H1 (cell line): ENCODE results near the gene CERCAM. TPM values are rescaled to one million over a fixed set of nuclear protein-coding genes. Genes with fewer than 3 reads are reported as not detected.

Experiments used
- CTCF ChIA-PET: fragments of 300-600 bp; sonication (Branson Sonifier 250); formaldehyde crosslinking; loops from one replicate; lab custom pipeline; 2021; ENCODE audit not compliant: partially characterized antibody; lab: Charles Lee
- POLR2A ChIA-PET: fragments of 300-600 bp; sonication (Branson Sonifier 250); formaldehyde crosslinking; loops from one replicate; lab custom pipeline; 2021; ENCODE audit warnings: inconsistent platforms; ENCODE audit not compliant: partially characterized antibody; lab: Charles Lee
- DNase-seq, 2 experiments: peaks; one replicate each; pipeline versions ENCODE4 v3.0.0 to v3.0.0-alpha.2; 2010 to 2022; ENCODE audit warnings: low spot score in 2 of 2, low read depth in 1 of 2, mixed read lengths in 1 of 2
- FAIRE-seq: peaks from 2 replicates; lab custom pipeline; 2011; peaks lifted over from hg19 to GRCh38; lab: Jason Lieb, UNC
- H2AFZ ChIP-seq: 2 replicates; pipeline ENCODE4 v1.8.1; 2012; ENCODE audit warnings: low read length, inconsistent platforms
- H2AK5ac ChIP-seq: 2 replicates; pipeline ENCODE4 v1.6.1; 2013; ENCODE audit warnings: low read depth, low read length
- H2BK120ac ChIP-seq: replicated peaks from 2 replicates; pipeline ENCODE3; 2013; ENCODE audit warnings: low read depth, low read length, inconsistent platforms
- H2BK12ac ChIP-seq: 2 replicates; pipeline ENCODE4 v1.6.1; 2013; ENCODE audit warnings: low read depth, low read length
- H2BK15ac ChIP-seq: 2 replicates; pipeline ENCODE4 v1.6.1; 2013; ENCODE audit warnings: low read length
- H2BK20ac ChIP-seq: 2 replicates; pipeline ENCODE4 v1.6.1; 2013; ENCODE audit warnings: low read length
- H2BK5ac ChIP-seq: 2 replicates; pipeline ENCODE4 v1.6.1; 2013; ENCODE audit warnings: low read depth, low read length
- H3K14ac ChIP-seq: 2 replicates; pipeline ENCODE4 v1.6.1; 2013; ENCODE audit warnings: inconsistent platforms; ENCODE audit not compliant: insufficient read length
- H3K18ac ChIP-seq: 2 replicates; pipeline ENCODE4 v1.6.1; 2013; ENCODE audit warnings: low read length; ENCODE audit errors: extremely low read depth
- H3K23ac ChIP-seq: 2 replicates; pipeline ENCODE4 v1.6.1; 2013; ENCODE audit warnings: inconsistent platforms; ENCODE audit not compliant: insufficient read length
- H3K23me2 ChIP-seq: 2 replicates; pipeline ENCODE4 v1.6.1; 2013; ENCODE audit warnings: low read depth, low read length
- H3K27ac ChIP-seq: 2 replicates; pipeline ENCODE4 v1.6.1; 2011; ENCODE audit warnings: low read depth, low read length, inconsistent platforms
- H3K27me3 ChIP-seq, 4 experiments: replicated peaks in 1 of 4; 1 replicate in 1 of 4; 2 replicates in 3 of 4; pipeline versions ENCODE4 v1.6.1 to v1.8.1; 2011 to 2013; ENCODE audit warnings: low read length in 3 of 4, mild to moderate bottlenecking in 3 of 4, inconsistent platforms in 2 of 4, mixed read lengths in 2 of 4, moderate library complexity in 1 of 4; ENCODE audit not compliant: control insufficient read depth in 3 of 4, insufficient read depth in 3 of 4; ENCODE audit errors: extremely low read depth in 1 of 4
- H3K36me3 ChIP-seq, 4 experiments: 2 replicates each; pipeline versions ENCODE4 v1.6.1 to v1.8.1; 2011 to 2013; ENCODE audit warnings: mild to moderate bottlenecking in 4 of 4, low read length in 3 of 4, moderate library complexity in 2 of 4, control low read depth in 1 of 4, inconsistent platforms in 1 of 4; ENCODE audit not compliant: insufficient read depth in 4 of 4, control insufficient read depth in 2 of 4
- H3K4ac ChIP-seq: replicated peaks from 2 replicates; pipeline ENCODE3; 2013; ENCODE audit warnings: low read length, low read depth, mixed read lengths, inconsistent platforms; ENCODE audit not compliant: insufficient read length
- H3K4me1 ChIP-seq, 4 experiments: replicated peaks in 1 of 4; 1 replicate in 1 of 4; 2 replicates in 3 of 4; pipeline versions ENCODE4 v1.6.1 to v1.8.1; 2011 to 2013; ENCODE audit warnings: low read length in 3 of 4, inconsistent platforms in 2 of 4, mixed read lengths in 1 of 4; ENCODE audit not compliant: insufficient read depth in 4 of 4, control insufficient read depth in 3 of 4
- H3K4me2 ChIP-seq, 2 experiments: 2 replicates each; pipeline versions ENCODE4 v1.6.1 to v1.8.1; 2011 to 2013; ENCODE audit warnings: low read depth in 2 of 2, low read length in 2 of 2, control low read depth in 1 of 2, inconsistent platforms in 1 of 2, mild to moderate bottlenecking in 1 of 2; ENCODE audit not compliant: insufficient read depth in 1 of 2
- H3K4me3 ChIP-seq, 4 experiments: fragments of 200-600, 300-600 bp in 1 of 4; sonication (generic), shearing (Covaris generic), sonication (Bioruptor Twin) in 1 of 4; 2 replicates each; pipeline versions ENCODE4 v1.5.1 to v1.8.1; 2011 to 2016; ENCODE audit warnings: low read length in 4 of 4, low read depth in 3 of 4, control low read depth in 2 of 4, inconsistent platforms in 2 of 4, mild to moderate bottlenecking in 2 of 4, mixed read lengths in 1 of 4, moderate library complexity in 1 of 4; ENCODE audit not compliant: insufficient read depth in 2 of 4; ENCODE audit errors: extremely low read depth in 1 of 4
- H3K56ac ChIP-seq: replicated peaks from 2 replicates; pipeline ENCODE3; 2013; ENCODE audit warnings: low read depth, mild to moderate bottlenecking, mixed read lengths, low read length, inconsistent platforms; ENCODE audit not compliant: insufficient read length
- H3K79me1 ChIP-seq: 2 replicates; pipeline ENCODE4 v1.6.1; 2013; ENCODE audit warnings: low read depth, low read length, control low read depth
- H3K79me2 ChIP-seq, 2 experiments: 2 replicates each; pipeline versions ENCODE4 v1.6.1 to v1.8.1; 2012 to 2013; ENCODE audit warnings: low read length in 2 of 2, mild to moderate bottlenecking in 2 of 2, inconsistent platforms in 1 of 2; ENCODE audit not compliant: insufficient read depth in 2 of 2, control insufficient read depth in 1 of 2
- H3K9ac ChIP-seq, 4 experiments: replicated peaks in 1 of 4; 1 replicate in 1 of 4; 2 replicates in 3 of 4; pipeline versions ENCODE4 v1.6.1 to v1.8.1; 2011 to 2013; ENCODE audit warnings: low read depth in 3 of 4, low read length in 3 of 4, control low read depth in 2 of 4, mild to moderate bottlenecking in 2 of 4, moderate library complexity in 2 of 4, inconsistent platforms in 1 of 4; ENCODE audit errors: extremely low read depth in 1 of 4
- H3K9me3 ChIP-seq, 2 experiments: 2 replicates each; pipeline versions ENCODE4 v1.6.1 to v1.8.1; 2012 to 2013; ENCODE audit warnings: mild to moderate bottlenecking in 2 of 2, moderate library complexity in 2 of 2, control low read depth in 1 of 2, inconsistent platforms in 1 of 2, low read depth in 1 of 2, low read length in 1 of 2, mixed read lengths in 1 of 2; ENCODE audit not compliant: insufficient read depth in 2 of 2
- H4K20me1 ChIP-seq, 2 experiments: replicated peaks in 1 of 2; 2 replicates each; pipeline versions ENCODE3 to v1.8.1; 2011 to 2013; ENCODE audit warnings: inconsistent platforms in 2 of 2, low read length in 2 of 2, mild to moderate bottlenecking in 1 of 2; ENCODE audit not compliant: insufficient read depth in 2 of 2, control insufficient read depth in 1 of 2
- H4K5ac ChIP-seq: 2 replicates; pipeline ENCODE4 v1.6.1; 2013; ENCODE audit warnings: low read length, low read depth, mixed read lengths, inconsistent platforms; ENCODE audit not compliant: insufficient read length
- H4K8ac ChIP-seq: 2 replicates; pipeline ENCODE4 v1.8.0; 2013; ENCODE audit warnings: mild to moderate bottlenecking, moderate library complexity, low read length, inconsistent platforms; ENCODE audit not compliant: insufficient read depth; ENCODE audit errors: extremely low read depth
- H4K91ac ChIP-seq: replicated peaks from 2 replicates; pipeline ENCODE3; 2013; ENCODE audit warnings: low read length, mixed read lengths, inconsistent platforms; ENCODE audit not compliant: insufficient read length
- BACH1 ChIP-seq: IDR thresholded peaks from 2 replicates; pipeline ENCODE4 v1.6.1; 2012; ENCODE audit warnings: low read length, improper control_type of control experiment
- CHD1 ChIP-seq: IDR thresholded peaks from 2 replicates; pipeline ENCODE4 v1.6.1; 2012; ENCODE audit warnings: low read depth, low read length, improper control_type of control experiment
- JUND ChIP-seq: IDR thresholded peaks from 2 replicates; pipeline ENCODE4 v1.6.1; 2011; ENCODE audit warnings: mild to moderate bottlenecking, improper control_type of control experiment, low read length
- NANOG ChIP-seq: IDR thresholded peaks from 2 replicates; pipeline ENCODE4 v1.6.1; 2011; ENCODE audit warnings: low read length, low read depth, mild to moderate bottlenecking, inconsistent platforms; ENCODE audit not compliant: insufficient read depth, poor library complexity, severe bottlenecking
- WGBS, 2 experiments: shearing (Covaris generic) in 1 of 2; methylation state at CpG; one replicate each; pipeline versions ENCODE4 v1.1.6 to v1.1.7; 2013 to 2015; ENCODE audit warnings: low lambda C conversion rate in 2 of 2, mixed read lengths in 2 of 2, inconsistent platforms in 1 of 2, low coverage in 1 of 2, missing lambda C conversion rate in 1 of 2; ENCODE audit not compliant: insufficient replicate concordance in 2 of 2, insufficient coverage in 1 of 2, insufficient read length in 1 of 2; ENCODE audit errors: extremely low coverage in 1 of 2, missing lambda C conversion rate in 1 of 2; 5-methylcytosine and 5-hydroxymethylcytosine counted together
- polyA plus RNA-seq, 7 experiments: library from polyadenylated mRNA; depleted of rRNA in 3 of 7; stranded (reverse) in 5 of 7; unstranded in 2 of 7; fragments of >200 nt in 5 of 7; fragments of 200-250 nt in 2 of 7; gene quantifications; 1 replicate in 5 of 7; 2 replicates in 1 of 7; 4 replicates in 1 of 7; pipeline versions ENCODE4 v1.2.1 to v1.2.3, GENCODE V29; 2011 to 2013; ENCODE audit warnings: missing spikeins in 2 of 7, mixed read lengths in 2 of 7
- total RNA-seq: library from RNA; stranded (reverse); fragmentation: NEBNext Ultra II Directional; extraction: Animal tissue kit (Norgen Biotek cat#: 25700); gene quantifications from 2 replicates; pipeline ENCODE4 v1.2.1, GENCODE V29; 2021

CERCAM gene
- total and polyA plus RNA-seq, 2 of the 8 experiments (the other 6 are each of a cell fraction or from before 2014, with no cell fraction given), result 3.1 to 5.2 TPM

GRCh38 chr9:128435611-128436010 lies 15.0 kb downstream of the CERCAM start:
- Histone ChIP-seq H3K27me3 (no peaks in the 10 kb centered on the region; a peak in 1 of 7 replicates), H3K4me2 (no peak overlapping the region), H3K36me3 (no peaks in the 10 kb centered on the region), H3K79me2 (no peaks in the 10 kb centered on the region), H3K18ac (no peak overlapping the region), H2BK12ac (no peak overlapping the region), H2BK20ac (no peak overlapping the region), H4K8ac (no peak overlapping the region), H2AFZ (no peak overlapping the region), H3K27ac (no peak overlapping the region), H2BK5ac (no peak overlapping the region), H3K4me1 (peaks cover 0 to 3% (median 0%) of the 10 kb centered on the region in 4 experiments; a peak in 1 of 7 replicates), H3K79me1 (no peaks in the 10 kb centered on the region)
- POLR2A ChIA-PET, result interaction anchor here (1.2 to 1.9 kb wide), 2 partner anchors 9 to 75 kb away, joined by 3 to 5 read pairs; no protein-coding TSS in a partner anchor
- FAIRE-seq, result no peak
- TF ChIP-seq CHD1 (no peak), BACH1 (no peak), NANOG (no peak), JUND (no peak)
- TF ChIP-seq, all 59 proteins: peak for 0
- Histone ChIP-seq H3K4me3 (no peak overlapping the region), H4K5ac (no peak overlapping the region), H3K9ac (no peak overlapping the region), H3K4ac (no peak overlapping the region), H3K56ac (no peak overlapping the region), H2BK15ac (no peak overlapping the region), H3K23ac (no peak overlapping the region), H4K91ac (no peak overlapping the region), H2BK120ac (no peak overlapping the region), H3K14ac (no peak overlapping the region), H3K23me2 (no peaks in the 10 kb centered on the region), H4K20me1 (no peaks in the 10 kb centered on the region), H3K9me3 (no peaks in the 10 kb centered on the region), H2AK5ac (no peak overlapping the region)
- CTCF ChIA-PET, result interaction anchor here (1.0 to 2.1 kb wide), 4 partner anchors 12 to 73 kb away, joined by 3 to 8 read pairs (median 3); no protein-coding TSS in a partner anchor
- 87% methylated on average over 11 of the region's 18 CpGs; no CpG with 5 or more reads in 1 of the 2 experiments for WGBS, 2 experiments
- no peak for DNase-seq
